Activated CD8-positive, alpha-beta memory T cell treated with anti-CD3 and anti-CD28 coated beads for 24 hours (primary cell): ENCODE data around the gene CCP110.

Experiments
- DNase-seq: peaks from one replicate; pipeline ENCODE4 v3.0.0-alpha.2; 2020

The CCP110 gene

DNA sequence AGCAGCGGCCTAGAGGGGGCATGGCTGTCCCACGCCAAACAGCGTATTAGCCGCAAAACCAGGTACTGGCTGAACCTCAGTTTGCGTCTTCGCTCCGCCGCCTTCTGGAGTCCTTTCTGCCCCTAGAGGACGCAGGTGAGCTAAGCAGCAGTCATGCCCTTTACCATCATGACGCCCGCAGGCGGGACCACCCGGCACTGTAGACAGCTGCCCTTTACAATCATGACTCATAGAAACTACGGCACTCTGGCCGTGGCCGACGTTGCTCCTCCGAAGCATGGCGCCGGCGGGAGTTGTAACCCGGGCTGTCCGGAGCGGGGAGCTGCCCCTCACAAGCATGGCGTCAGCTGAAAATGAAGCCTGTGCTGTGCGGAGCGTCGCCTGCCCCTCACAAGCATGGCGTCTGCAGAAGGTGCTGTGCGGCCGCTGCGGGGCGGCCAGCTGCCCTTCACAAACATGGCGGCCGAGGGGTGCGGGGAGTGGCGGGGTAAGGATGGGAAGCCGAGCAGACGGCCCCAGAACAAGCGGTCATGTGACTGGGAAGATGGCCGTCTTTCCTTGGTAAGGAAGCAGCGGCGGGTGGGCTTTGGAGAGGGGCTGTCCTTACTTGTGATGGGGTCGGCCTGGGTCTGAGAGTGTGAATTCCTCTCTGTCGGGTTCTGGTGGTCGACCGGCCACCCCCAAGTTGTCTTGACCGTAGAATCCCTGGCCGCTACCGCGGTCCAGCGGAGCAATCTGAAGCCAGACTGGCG is 31.6 kb downstream of the CCP110 start, which contains the start of gene VPS35L:
TSS of gene VPS35L (plus strand) at position 518 of the 752 bp plus-strand sequence. CDS start at position 545, 27 bp downstream.
- DNase-seq, result peak; percentile 99

DNA sequence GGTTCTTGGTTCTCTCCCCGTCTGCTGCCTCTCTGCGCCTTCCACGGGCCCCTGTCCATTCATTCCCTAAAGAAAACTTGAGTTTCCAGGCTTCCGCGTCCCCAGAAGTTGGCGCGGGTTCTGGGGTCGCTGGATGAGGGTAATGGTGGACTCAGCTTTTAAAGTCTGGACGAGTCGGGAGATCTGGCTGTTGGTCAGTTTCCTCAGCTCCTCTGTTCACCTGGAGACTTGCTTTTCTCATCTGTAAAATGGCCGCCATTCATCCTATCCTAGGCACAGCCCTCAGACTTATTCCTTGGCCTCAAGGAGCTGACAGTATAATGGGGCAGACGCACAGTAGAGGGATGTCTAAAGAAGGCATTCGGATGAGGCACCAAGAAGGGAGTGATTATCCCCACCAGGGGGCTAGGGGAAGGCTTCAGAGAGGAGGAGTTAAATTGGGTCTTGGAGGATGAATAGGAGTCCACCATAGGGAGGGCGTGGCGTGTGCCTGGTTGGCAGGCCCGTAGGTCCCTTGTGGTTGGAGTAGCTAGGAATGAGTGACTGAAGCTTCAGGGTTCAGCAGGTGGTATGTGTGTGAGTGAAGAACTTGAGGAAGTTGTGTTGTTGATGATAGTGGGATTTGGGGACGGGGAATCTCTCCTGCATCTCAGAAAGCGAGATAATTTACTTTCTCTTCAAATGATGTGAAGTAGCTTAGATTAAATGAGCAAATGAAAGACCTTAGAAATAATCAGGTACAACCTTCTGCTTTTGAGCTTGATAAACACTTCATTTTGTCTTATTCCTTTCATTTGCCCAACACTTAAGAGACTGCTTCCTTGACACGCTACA is 32.4 kb downstream of the CCP110 start:
- DNase-seq, result no peak

DNA sequence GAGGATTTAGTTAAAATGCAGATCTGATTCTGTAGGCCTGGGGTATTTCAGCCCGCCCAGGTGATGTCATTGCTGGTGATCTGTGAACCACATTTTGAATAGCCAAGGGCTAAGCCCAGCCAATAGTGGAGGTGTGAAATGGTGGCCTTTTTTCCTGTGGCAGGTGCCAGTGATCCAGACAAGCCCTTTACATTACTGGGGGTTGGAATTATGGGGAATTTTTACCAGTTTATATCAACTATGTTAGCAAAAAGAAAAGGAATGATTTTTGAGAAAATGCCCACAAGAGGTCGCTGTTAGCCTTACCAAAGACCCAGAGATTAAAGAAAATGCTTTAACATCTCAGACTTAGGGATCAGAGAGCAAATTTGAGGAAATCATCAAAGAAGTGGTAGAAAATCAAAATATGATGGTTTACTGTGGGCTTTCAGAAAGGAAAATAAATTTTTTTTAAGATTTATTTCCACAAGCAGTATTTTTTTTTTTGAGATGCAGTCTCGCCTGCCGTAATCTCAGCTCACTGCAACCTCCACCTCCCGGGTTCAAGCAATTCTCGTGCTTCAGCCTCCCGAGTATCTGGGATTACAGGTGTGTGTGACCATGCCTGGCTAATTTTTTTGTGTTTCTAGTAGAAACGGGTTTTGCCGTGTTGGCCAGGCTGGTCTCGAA is 35.6 kb downstream of the CCP110 start:
- peak; percentile 61 for DNase-seq

DNA sequence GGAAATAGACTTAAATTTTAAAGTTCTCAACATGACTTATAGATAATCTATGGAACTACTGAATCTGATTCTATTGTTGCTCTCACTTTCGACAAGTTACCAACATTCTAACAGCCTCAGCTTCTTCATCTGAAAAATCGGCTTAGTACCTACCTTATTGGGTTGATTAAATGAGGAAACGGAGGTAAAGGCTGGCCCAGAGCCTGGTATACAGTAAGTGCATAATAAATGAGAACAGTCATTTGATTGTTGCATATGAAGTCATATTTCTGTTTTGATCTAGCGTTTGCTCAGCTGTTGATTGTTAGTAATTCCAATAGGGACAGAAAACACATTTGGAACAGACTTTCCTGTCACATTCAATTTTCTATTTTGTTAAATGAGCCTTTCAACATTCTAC is 36.3 kb downstream of the CCP110 start:
- DNase-seq, result no peak

- DNase-seq, result no peak
Observed at GRCh38 chr16:19563377-19563776, 39.6 kb downstream of the CCP110 start.

DNA sequence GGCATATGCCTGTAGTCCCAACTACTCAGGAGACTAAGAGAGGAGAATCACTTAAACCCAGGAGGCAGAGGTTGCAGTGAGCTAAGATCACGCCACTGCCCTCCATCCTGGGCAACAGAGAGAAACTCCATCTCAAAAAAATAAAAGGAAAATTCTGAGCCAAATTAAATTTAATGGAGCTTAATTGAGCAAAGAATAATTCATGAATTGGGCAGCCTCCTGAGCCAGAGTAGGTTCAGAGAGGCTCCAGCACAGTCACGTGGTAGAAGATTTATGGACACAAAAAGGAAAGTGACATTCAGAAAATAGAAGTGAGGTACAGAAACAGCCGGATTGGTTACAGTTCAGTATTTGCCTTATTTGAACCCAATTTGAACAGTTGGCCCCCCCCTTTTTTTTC is 42.6 kb downstream of the CCP110 start:
- DNase-seq, result no peak

DNA sequence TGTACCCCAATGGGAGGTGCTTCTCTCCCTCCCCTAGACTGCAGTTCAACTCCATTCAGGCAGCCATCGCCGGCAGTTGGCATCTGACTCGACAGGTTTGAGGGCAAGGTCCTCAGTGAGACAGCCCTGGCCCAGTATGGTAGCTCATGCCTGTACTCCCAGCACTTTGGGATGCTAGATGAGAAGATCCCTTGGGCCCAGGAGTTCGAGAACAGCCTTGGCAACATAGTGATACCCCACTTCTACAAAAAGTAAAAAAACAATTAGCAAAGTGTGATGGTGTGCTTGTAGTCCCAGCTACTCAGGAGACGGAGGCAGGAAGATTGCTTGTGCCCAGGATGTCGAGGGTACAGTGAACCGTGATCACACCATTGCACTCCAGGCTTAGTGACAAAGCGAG is 43.8 kb downstream of the CCP110 start:
- no peak for DNase-seq

- no peak for DNase-seq
Observed at GRCh38 chr16:19573997-19574396, 50.3 kb downstream of the CCP110 start.

- no peak for DNase-seq
Observed at GRCh38 chr16:19574615-19575014, 50.9 kb downstream of the CCP110 start.

- no peak for DNase-seq
Observed at GRCh38 chr16:19578378-19578971, 54.7 kb downstream of the CCP110 start.

- DNase-seq, result no peak
Observed at GRCh38 chr16:19582050-19582831, 58.5 kb downstream of the CCP110 start.

GRCh38 chr16:19583665-19584300 is 60.0 kb downstream of the CCP110 start:
- no peak for DNase-seq

DNA sequence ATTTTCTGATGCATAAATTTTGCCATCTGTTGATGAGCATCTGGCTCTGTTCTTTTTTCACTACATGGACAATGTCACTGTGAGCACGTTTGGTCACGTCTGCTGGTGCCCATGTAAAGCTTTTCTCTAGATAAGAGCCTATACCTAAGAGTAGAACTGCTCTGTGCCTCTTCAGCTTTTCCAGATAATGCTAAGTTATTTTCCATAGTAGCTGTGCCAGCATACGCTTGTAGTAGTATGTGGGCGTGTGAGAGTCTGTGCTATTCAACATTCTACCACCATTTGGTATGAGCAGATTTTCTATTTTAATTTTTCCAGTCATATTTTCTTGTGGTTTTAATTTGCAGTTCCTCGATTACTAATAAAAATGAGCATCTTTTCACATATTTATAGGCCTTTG is 64.9 kb downstream of the CCP110 start:
- no peak for DNase-seq

DNA sequence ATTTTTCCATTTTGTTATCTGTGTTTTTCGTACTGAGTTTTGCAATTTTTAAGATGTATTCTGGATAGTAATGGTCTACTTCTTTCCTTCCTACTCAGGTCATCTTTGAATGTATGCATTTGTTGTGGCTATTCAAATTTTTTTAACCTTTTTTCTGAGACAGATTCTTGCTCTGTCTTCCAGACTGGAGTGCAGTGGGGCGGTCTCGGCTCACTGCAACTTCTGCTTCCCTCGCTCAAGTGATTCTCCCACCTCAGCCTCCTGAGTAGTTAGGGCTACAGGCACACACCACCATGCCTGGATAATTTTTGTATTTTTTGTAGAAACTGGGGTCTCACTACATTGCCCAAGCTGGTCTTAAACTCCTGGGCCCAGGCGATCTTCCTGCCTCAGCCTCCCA is 65.4 kb downstream of the CCP110 start:
- no peak for DNase-seq

GRCh38 chr16:19589771-19590302 is 66.1 kb downstream of the CCP110 start:
- DNase-seq, result no peak

DNA sequence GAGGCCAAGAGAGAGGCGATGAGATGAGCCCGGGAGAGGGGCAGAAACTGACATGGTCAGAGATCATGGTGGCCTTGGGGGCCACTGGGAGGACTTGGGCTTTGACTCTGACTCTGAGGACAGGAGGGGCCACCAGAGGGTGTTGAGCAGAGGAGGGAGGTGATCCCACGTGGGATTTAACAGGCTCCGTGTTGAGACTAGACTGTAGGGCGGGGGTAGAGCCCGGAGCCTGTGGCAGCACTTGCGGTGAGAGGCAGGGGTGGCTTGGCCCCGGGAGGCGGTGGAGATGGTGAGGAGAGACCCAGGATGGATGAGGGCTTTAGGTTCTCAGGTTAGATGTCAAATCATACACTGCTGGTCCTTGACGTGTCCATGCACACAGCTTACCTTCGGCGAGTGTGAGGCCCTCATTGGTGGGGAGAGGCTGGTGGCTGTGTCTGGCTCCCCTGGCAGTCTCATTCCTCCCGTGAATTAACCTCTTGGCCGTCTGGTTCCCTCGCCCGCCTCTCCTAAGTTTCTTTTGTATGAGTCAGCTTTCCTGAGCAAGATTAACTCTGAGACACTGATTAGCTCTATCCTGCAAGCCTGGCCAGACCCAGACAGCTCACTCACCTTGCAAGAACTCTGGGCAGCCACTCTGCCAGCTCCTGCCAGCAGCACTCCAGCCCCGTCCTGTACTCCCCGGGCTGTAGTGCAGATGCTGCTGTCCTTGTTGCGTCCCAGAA is 71.5 kb downstream of the CCP110 start:
- DNase-seq, result no peak

DNA sequence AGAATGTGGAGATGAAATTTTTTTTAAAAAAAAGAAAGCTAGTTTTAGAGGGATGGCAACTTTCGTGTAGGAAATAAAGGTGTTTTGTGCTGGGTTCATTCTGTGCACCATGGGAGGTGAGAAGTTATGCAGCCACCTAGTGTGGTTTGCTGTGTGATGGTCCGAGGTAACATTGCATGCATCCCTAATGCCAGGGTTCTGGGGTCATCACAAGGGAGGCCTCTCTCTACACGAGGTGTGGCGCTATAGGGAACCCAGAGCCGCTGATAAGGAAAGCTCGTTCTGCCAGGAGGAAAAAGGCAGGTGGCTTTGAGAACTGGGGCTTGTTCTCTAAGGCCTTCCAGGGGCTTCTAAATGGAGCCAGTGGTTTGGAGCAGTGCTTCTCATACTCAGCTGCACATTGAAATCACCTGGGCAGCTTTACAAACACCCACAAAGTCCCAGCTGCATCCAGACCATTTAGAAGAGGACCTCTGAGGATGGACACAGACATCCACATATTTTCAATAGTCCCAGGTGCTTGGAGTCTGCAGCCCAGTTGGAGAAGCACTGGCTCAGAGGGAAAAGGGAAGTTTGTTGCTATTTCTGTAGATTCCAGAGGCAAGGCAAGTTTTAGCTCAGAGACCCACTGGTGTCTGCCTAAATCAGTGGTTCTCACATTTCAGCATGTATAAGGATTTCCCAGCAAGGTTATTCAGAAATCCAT is 75.2 kb downstream of the CCP110 start:
- DNase-seq, result no peak

DNA sequence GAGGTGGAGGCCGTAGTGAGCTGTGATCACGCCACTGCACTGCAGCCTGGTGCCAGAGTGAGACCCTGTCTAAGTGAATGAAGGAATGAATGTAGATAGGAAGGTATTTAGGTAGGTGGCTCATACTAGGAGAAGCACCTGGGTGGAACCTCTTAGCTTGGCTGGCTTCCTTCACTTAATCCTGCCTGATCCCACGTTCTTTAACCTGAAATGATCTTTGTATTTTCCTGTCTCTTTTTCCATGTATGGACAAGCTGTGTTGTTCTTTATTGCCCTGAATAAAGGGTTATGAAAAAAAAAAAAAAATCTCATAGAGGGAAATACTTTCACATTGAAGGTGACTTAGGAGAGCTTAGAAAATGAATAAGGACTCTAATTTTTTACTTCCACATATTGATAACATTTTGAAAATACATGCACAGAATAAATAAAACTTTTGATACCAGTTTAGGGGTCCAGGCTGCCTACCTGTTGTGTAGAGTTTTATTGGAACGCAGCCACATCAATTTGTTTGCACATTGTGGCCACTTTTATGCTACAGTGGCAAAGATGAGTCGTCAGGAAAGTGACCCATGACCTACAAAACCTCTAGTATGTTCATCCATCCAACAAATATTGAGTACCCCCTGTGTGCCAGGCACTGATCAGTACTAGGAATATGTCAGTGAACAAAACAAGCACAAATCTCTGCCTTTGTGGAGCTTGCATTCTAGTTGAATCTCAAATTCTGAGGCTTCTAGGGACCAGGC is 76.4 kb downstream of the CCP110 start:
- no peak for DNase-seq
